ENCODE results near the gene MRC2. TPM values are rescaled to one million over a fixed set of nuclear protein-coding genes. Genes with fewer than 3 reads are reported as not detected.
"Not testable (repeated sequence)": the region's sequence is repeated elsewhere in the genome, so short reads cannot be mapped to it uniquely, and the experiment has no call there.

The MRC2 gene
- total RNA-seq, 2 experiments from 2014 or later = 10.5 to 11.3 TPM

DNA sequence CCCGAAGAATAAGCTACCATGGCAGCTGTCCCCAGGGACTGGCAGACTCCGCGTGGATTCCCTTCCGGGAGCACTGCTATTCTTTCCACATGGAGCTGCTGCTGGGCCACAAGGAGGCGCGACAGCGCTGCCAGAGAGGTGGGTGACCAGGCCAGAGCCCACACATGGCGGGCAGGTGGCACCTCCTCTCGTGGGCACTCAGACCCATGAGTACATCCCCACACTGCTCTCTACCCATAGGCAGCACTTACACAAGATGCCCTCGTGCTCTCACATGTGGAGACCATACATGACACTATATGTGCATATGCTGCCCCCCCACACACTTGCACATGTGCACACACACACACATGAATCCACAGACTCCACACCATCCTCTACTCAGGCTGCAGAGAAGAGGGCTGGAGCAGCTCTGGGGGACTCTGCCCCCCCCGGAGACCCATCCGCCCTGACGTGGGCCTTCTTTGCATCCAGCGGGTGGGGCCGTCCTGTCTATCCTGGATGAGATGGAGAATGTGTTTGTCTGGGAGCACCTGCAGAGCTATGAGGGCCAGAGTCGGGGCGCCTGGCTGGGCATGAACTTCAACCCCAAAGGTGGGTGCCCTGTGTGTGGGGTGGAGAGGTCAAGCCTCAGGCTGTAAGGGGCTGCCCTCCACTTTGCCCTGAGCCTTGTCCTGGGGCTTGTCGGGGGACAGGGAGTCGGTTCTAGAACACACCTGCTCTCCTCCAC lies 62.9 kb downstream of the MRC2 start:
- intact Hi-C loops (cut with DNase I, micrococcal nuclease) = no loop called here
- no peak overlapping the region for H3K27ac Mint-ChIP-seq
- no peaks in the 10 kb centered on the region for H3K9me3 Mint-ChIP-seq (ENCODE audit: low read depth)
- ATAC-seq (no peak), DNase-seq (no peak)
- H3K27me3 Mint-ChIP-seq = no peaks in the 10 kb centered on the region
- POLR2A ChIA-PET = no interaction called here
- CTCF ChIA-PET = interaction anchor here (0.6 kb wide), 1 partner anchor 13 kb away, joined by 3 read pairs; no protein-coding TSS in a partner anchor
- H3K36me3 Mint-ChIP-seq (ENCODE audit: low read depth) = no peaks in the 10 kb centered on the region
- H3K4me1 Mint-ChIP-seq = no peaks in the 10 kb centered on the region
- H3K4me3 Mint-ChIP-seq = no peak overlapping the region

- DNase-seq; ATAC-seq; H3K4me3 Mint-ChIP-seq; CTCF ChIA-PET; H3K27ac Mint-ChIP-seq; POLR2A ChIA-PET; H3K4me1 Mint-ChIP-seq; H3K27me3 Mint-ChIP-seq; H3K9me3 Mint-ChIP-seq (ENCODE audit: low read depth); intact Hi-C loops (cut with DNase I, micrococcal nuclease); H3K36me3 Mint-ChIP-seq (ENCODE audit: low read depth): not testable (repeated sequence)
Measured at GRCh38 chr17:62691589-62691915, 64.1 kb downstream of the MRC2 start.

DNA sequence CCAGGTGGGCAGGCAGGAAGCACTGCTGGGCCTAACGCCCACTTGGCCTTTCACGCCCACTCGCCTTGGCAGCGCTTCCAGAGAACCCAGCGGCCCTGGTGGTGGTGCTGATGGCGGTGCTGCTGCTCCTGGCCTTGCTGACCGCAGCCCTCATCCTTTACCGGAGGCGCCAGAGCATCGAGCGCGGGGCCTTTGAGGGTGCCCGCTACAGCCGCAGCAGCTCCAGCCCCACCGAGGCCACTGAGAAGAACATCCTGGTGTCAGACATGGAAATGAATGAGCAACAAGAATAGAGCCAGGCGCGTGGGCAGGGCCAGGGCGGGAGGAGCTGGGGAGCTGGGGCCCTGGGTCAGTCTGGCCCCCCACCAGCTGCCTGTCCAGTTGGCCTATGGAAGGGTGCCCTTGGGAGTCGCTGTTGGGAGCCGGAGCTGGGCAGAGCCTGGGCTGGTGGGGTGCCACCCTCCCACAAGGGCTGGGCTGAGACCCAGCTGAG lies 64.7 kb downstream of the MRC2 start:
- no peak overlapping the region for H3K4me3 Mint-ChIP-seq
- no peak for ATAC-seq
- CTCF ChIA-PET = no interaction called here

DNA sequence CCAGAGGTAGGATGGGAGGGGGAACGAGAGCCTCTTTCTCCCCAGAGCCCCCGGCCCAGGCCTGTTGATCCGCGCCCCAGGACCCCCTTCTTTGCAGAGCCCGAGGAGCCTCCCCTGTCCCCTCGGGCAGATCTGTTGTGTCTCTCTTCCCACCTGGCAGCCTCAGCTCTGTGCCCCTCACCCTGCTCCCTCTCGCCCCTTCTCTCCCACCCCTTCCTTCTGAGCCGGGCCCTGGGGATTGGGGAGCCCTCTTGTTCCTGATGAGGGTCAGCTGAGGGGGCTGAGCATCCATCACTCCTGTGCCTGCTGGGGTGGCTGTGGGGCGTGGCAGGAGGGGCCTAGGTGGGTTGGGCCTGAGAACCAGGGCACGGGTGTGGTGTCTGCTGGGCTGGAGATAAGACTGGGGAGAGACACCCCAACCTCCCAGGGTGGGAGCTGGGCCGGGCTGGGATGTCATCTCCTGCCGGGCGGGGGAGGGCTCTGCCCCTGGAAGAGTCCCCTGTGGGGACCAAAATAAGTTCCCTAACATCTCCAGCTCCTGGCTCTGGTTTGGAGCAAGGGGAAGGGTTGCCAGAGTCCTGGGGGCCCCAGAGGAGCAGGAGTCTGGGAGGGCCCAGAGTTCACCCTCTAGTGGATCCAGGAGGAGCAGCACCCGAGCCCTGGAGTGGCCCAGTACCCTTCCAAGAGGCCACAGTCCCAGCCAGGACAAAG lies 65.4 kb downstream of the MRC2 start:
- ChIA-PET CTCF (interaction anchor here (0.9 kb wide), 1 partner anchor 20 kb away, joined by 3 read pairs; no protein-coding TSS in a partner anchor), POLR2A (no interaction called here)
- intact Hi-C loops (cut with DNase I, micrococcal nuclease) = loop anchor here in 1 of 2 experiments (1.0 kb wide), 1 partner anchor 140 kb away; no protein-coding TSS in a partner anchor
- H3K27ac Mint-ChIP-seq = no peak overlapping the region
- DNase-seq (peak; percentile 36), ATAC-seq (peak; percentile 55)
- H3K4me3 Mint-ChIP-seq = no peak overlapping the region
- H3K9me3 Mint-ChIP-seq (ENCODE audit: low read depth) = no peaks in the 10 kb centered on the region
- no peaks in the 10 kb centered on the region for H3K4me1 Mint-ChIP-seq
- H3K36me3 Mint-ChIP-seq (ENCODE audit: low read depth) = no peaks in the 10 kb centered on the region
- H3K27me3 Mint-ChIP-seq = no peaks in the 10 kb centered on the region

More for the DNA sequence above, 64.7 kb downstream of the MRC2 start:
- Mint-ChIP-seq H3K9me3 (ENCODE audit: low read depth) (no peaks in the 10 kb centered on the region), H3K36me3 (ENCODE audit: low read depth) (no peaks in the 10 kb centered on the region), H3K27ac (no peak overlapping the region), H3K4me1 (no peaks in the 10 kb centered on the region), H3K27me3 (no peaks in the 10 kb centered on the region)
- POLR2A ChIA-PET = no interaction called here
- intact Hi-C loops (cut with DNase I, micrococcal nuclease) = no loop called here
- DNase-seq = no peak

GRCh38 chr17:62693616-62694409 lies 66.3 kb downstream of the MRC2 start:
- no peaks in the 10 kb centered on the region for H3K27me3 Mint-ChIP-seq
- intact Hi-C loops (cut with DNase I, micrococcal nuclease) = loop anchor here in 1 of 2 experiments (1.0 kb wide), 1 partner anchor 141 kb away; no protein-coding TSS in a partner anchor
- H3K9me3 Mint-ChIP-seq (ENCODE audit: low read depth) = no peaks in the 10 kb centered on the region
- H3K4me3 Mint-ChIP-seq = no peak overlapping the region
- no peak overlapping the region for H3K27ac Mint-ChIP-seq
- CTCF ChIA-PET = interaction anchor here (0.6 to 0.8 kb wide), 3 partner anchors 14 to 220 kb away, joined by 3 to 5 read pairs (median 5); no protein-coding TSS in a partner anchor
- H3K36me3 Mint-ChIP-seq (ENCODE audit: low read depth) = no peaks in the 10 kb centered on the region
- POLR2A ChIA-PET = no interaction called here
- ATAC-seq = no peak
- DNase-seq = no peak
- no peaks in the 10 kb centered on the region for H3K4me1 Mint-ChIP-seq

- H3K27me3 Mint-ChIP-seq; ATAC-seq; intact Hi-C loops (cut with DNase I, micrococcal nuclease); H3K4me3 Mint-ChIP-seq; H3K27ac Mint-ChIP-seq; DNase-seq; H3K9me3 Mint-ChIP-seq (ENCODE audit: low read depth); H3K4me1 Mint-ChIP-seq; H3K36me3 Mint-ChIP-seq (ENCODE audit: low read depth): not testable (repeated sequence)
- ChIA-PET CTCF (interaction anchor here (0.6 kb wide), 1 partner anchor 178 kb away, joined by 3 read pairs; no protein-coding TSS in a partner anchor), POLR2A (interaction anchor here (0.6 kb wide), 1 partner anchor 744 kb away, joined by 3 read pairs; no protein-coding TSS in a partner anchor)
Measured at GRCh38 chr17:62695093-62695738, 67.7 kb downstream of the MRC2 start.

DNA sequence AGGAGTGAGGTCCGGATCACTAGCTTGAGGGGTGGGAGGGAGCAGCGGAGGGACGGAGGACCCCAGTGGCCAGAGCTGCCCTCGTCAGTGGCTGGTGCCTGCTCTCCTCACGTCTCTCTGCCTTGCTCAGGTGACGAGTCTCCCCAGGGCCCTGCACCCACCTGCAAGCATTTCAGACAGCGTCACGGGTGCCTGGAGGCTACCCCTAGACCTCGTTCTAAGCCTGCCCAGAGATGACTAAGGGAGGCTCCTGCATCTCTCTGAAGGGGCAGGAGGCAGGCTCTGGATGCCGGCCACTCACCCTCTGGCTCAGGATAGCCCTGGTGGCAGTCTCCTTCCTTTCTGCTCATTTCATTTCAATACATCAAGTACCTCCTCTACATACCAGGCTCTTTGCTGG lies 68.8 kb downstream of the MRC2 start:
- Mint-ChIP-seq H3K4me3 (no peak overlapping the region), H3K27ac (no peak overlapping the region), H3K27me3 (peaks cover 8% of the 10 kb centered on the region), H3K4me1 (no peaks in the 10 kb centered on the region), H3K9me3 (ENCODE audit: low read depth) (no peaks in the 10 kb centered on the region), H3K36me3 (ENCODE audit: low read depth) (no peaks in the 10 kb centered on the region)
- ATAC-seq (no peak), DNase-seq (no peak)
- intact Hi-C loops (cut with DNase I, micrococcal nuclease) = no loop called here
- POLR2A ChIA-PET = no interaction called here
- CTCF ChIA-PET = no interaction called here

DNA sequence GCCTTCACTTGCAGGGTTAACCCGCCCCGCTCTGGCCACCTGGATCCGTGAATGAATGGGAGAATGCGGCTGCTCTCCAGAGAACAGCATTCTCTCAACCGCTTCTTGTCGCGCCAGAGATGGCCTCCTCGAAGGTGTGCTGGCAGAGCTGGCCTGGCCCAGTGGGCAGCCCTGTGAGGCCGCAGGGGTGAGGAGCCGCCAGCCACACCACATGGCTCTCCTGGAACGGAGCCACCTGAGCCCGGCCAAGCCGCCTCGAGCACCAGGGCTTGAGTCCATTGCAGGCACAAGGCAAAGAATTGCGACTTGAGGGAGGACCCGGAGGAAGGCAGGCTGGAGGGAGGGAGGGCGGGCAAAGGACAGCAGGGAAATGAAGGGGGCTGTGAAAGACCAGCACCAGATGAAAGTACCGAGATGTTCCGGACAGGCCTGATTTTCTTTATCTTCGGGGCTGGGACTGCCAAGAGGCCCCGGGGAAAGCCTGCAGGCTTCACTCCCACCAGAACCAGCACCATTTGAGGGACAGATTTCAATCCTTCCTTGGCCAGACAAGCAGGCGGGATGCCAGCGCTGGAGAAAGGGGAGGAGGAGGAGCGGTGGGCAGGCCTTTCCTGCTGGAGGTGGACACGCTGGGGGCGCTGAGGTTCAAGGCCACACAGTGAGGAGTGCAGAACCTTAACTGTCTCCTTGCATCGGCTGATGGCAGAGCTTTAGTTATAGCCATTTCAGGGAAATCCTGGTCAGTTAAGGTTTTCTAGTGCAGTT lies 69.4 kb downstream of the MRC2 start:
- ATAC-seq (no peak), DNase-seq (no peak)
- H3K27me3 Mint-ChIP-seq = peaks cover 8% of the 10 kb centered on the region
- CTCF ChIA-PET = no interaction called here
- H3K4me3 Mint-ChIP-seq = no peak overlapping the region
- intact Hi-C loops (cut with DNase I, micrococcal nuclease) = no loop called here
- no peak overlapping the region for H3K27ac Mint-ChIP-seq
- no peaks in the 10 kb centered on the region for H3K9me3 Mint-ChIP-seq (ENCODE audit: low read depth)
- H3K36me3 Mint-ChIP-seq (ENCODE audit: low read depth) = no peaks in the 10 kb centered on the region
- no peaks in the 10 kb centered on the region for H3K4me1 Mint-ChIP-seq
- POLR2A ChIA-PET = no interaction called here

DNA sequence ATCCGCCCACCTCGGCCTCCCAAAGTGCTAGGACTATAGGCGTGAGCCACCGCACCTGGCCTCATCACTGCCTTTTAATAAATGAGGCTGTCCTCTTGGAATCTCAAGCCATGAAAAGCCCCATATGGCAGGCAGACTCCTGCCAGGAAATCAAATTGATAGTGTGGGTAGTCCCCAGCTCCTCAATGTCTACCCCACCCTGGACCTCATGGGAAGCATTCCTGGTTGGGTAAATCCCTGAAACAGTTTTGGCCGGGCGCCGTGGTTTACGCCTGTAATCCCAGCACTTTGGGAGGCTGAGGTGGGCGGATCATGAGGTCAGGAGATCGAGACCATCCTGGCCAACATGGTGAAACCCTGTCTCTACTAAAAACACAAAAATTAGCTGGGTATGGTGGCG lies 71.0 kb downstream of the MRC2 start:
- H3K36me3 Mint-ChIP-seq (ENCODE audit: low read depth); POLR2A ChIA-PET; DNase-seq; H3K27ac Mint-ChIP-seq; H3K4me3 Mint-ChIP-seq; CTCF ChIA-PET; intact Hi-C loops (cut with DNase I, micrococcal nuclease); H3K9me3 Mint-ChIP-seq (ENCODE audit: low read depth); ATAC-seq; H3K4me1 Mint-ChIP-seq: not testable (repeated sequence)
- peaks cover 13% of the 10 kb centered on the region for H3K27me3 Mint-ChIP-seq

DNA sequence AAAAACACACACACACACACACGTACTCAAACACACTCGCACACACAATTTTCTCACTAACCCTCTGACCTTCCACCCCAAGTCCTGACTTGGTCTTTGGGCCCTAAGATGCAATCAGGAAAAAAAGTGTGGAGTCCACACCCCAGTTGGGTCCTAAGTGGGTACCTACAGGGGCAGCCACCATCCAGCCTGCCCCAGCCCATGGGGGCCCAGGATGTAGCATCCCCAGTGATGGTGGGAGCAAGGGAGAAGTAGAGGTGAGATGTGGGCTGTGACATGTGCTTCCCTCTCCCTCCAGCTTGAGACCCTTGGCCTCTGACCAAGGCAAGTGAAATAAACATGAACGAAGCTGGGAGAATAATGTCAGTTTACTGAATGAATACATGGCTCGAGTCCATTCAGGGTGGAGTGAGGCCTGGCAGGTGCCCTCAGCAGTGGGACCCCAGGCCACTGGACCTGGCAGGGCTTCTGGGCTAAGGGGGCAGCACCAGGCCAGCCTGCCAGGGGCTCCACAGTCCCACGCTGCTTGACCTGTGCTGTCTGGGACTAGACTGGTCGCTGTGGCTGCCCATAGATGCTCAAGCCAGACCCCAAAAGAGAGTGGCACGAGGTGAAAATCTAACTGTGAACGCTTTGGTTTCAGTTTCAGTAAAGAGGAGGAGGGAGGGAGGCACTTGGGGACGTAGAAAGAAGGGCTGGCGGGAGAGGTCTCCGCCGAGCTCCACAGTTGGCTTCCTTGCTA lies 73.7 kb downstream of the MRC2 start:
- no peak overlapping the region for H3K4me3 Mint-ChIP-seq
- no peaks in the 10 kb centered on the region for H3K36me3 Mint-ChIP-seq (ENCODE audit: low read depth)
- DNase-seq (no peak), ATAC-seq (no peak)
- H3K27me3 Mint-ChIP-seq = peaks cover 22% of the 10 kb centered on the region
- H3K27ac Mint-ChIP-seq = no peak overlapping the region
- peaks cover 6% of the 10 kb centered on the region for H3K4me1 Mint-ChIP-seq
- H3K9me3 Mint-ChIP-seq (ENCODE audit: low read depth) = no peaks in the 10 kb centered on the region
- CTCF ChIA-PET = no interaction called here
- intact Hi-C loops (cut with DNase I, micrococcal nuclease) = loop anchor here (5.0 to 10.0 kb wide), 2 partner anchors 364 to 706 kb away; no protein-coding TSS in a partner anchor
- POLR2A ChIA-PET = no interaction called here
